WI38 (cell line): Measurements from ENCODE around the gene TMEM132D.

Source experiments
- H3K4me3 ChIP-seq: 2 replicates; pipeline ENCODE4 v1.5.1; 2011; ENCODE audit warnings: low read depth, mild to moderate bottlenecking, control low read depth, low read length
- CTCF ChIP-seq: IDR thresholded peaks from 2 replicates; pipeline ENCODE4 v1.5.1; 2012; ENCODE audit warnings: low read depth, mild to moderate bottlenecking, control low read depth, low read length

Gene TMEM132D

GRCh38 chr12:129821964-129822363 is 81.9 kb downstream of the TMEM132D start:
- no peak overlapping the region for H3K4me3 ChIP-seq
- TF ChIP-seq CTCF = no peak

DNA sequence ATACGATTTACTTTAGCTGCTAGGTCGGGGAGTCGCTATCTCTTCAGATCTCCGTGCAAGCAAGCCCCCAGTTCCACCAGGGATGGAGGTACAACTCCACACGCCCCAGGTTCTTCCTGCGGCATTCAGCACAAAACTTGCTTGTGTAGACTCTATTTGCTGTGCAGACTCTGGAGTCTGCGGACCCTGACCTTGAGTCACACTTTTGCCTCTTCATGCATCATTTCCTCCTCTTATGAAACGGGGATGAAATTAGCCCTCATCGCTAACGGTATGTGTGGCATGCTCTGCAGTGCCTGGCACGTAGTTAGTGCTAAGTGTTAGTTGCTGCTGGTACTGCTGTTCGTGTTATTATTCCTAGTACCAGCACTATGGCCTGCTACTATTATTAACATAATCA is 84.4 kb downstream of the TMEM132D start:
- no peak for TF ChIP-seq CTCF
- no peak overlapping the region for H3K4me3 ChIP-seq

- H3K4me3 ChIP-seq = no peak overlapping the region
- TF ChIP-seq CTCF = no peak
Measured at GRCh38 chr12:129815846-129816245, 88.0 kb downstream of the TMEM132D start.

DNA sequence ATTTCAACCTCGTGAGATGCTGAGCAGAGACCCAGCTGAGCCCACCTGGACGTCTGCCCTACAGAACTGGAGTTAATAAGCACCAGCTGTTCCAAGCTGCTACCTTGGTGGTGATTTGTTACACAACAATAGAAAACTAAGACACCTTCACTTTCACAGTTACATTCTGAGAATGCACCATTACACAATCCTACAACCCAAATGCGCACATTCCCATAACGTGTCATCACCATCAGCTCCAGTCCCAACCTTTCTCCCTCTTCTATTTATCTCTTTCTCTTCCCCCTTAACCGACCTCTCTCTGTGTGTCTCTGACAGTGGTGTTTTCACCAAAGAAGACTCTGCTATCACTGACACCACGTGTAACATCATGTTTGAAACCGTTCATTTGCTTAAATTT is 91.9 kb downstream of the TMEM132D start:
- TF ChIP-seq CTCF = no peak
- no peak overlapping the region for H3K4me3 ChIP-seq

- H3K4me3 ChIP-seq = no peak overlapping the region
- TF ChIP-seq CTCF = no peak
Measured at GRCh38 chr12:129807136-129807535, 96.7 kb downstream of the TMEM132D start.

GRCh38 chr12:129791396-129791795 is 112.4 kb downstream of the TMEM132D start:
- no peak for TF ChIP-seq CTCF
- no peak overlapping the region for H3K4me3 ChIP-seq

- no peak for TF ChIP-seq CTCF
- H3K4me3 ChIP-seq = no peak overlapping the region
Measured at GRCh38 chr12:129790930-129791329, 112.9 kb downstream of the TMEM132D start.
